CD4-positive, alpha-beta T cell treated with Interleukin-12 subunit alpha and Interleukin-12 subunit beta, for 1 hour (primary cell): ENCODE data around the gene VWA1.
A peak's percentile ranks its signal among the peaks of the same experiment; 100 is the strongest.
"Not testable (repeated sequence)": the region's sequence is repeated elsewhere in the genome, so short reads cannot be mapped to it uniquely, and the experiment has no call there.

ENCODE experiments used
- DNase-seq: peaks from one replicate; pipeline ENCODE4 v3.0.0-alpha.2; 2020

Gene VWA1

GRCh38 chr1:1459711-1460110, 24.2 kb downstream of the VWA1 start:
- not testable (repeated sequence) for DNase-seq

- no peak for DNase-seq
Measured at GRCh38 chr1:1460540-1461130, 25.1 kb downstream of the VWA1 start.

GRCh38 chr1:1461721-1462317, 26.3 kb downstream of the VWA1 start:
- DNase-seq = no peak

- DNase-seq = peak; percentile 24
Measured at GRCh38 chr1:1462318-1462966, 27.0 kb downstream of the VWA1 start.

GRCh38 chr1:1463312-1463711, 27.8 kb downstream of the VWA1 start:
- DNase-seq = no peak

GRCh38 chr1:1468196-1468985, 32.9 kb downstream of the VWA1 start:
- not testable (repeated sequence) for DNase-seq

- DNase-seq = peak; percentile 11
Measured at GRCh38 chr1:1470626-1471388, 35.3 kb downstream of the VWA1 start.

GRCh38 chr1:1471389-1472052, 36.0 kb downstream of the VWA1 start, which contains the start of gene ATAD3B:
Gene ATAD3B (plus strand): TSS chr1:1471765. CDS start chr1:1471885, 120 bp downstream.
- DNase-seq = peak; percentile 94

GRCh38 chr1:1472053-1472876, 36.8 kb downstream of the VWA1 start:
- peak; percentile 8 for DNase-seq

- not testable (repeated sequence) for DNase-seq
Measured at GRCh38 chr1:1476011-1476410, 40.5 kb downstream of the VWA1 start.

GRCh38 chr1:1477206-1477605, 41.7 kb downstream of the VWA1 start:
- DNase-seq = no peak

GRCh38 chr1:1479547-1480487, 44.3 kb downstream of the VWA1 start:
- DNase-seq = no peak

GRCh38 chr1:1480488-1480867, 45.0 kb downstream of the VWA1 start:
- DNase-seq = not testable (repeated sequence)

GRCh38 chr1:1481811-1482210, 46.3 kb downstream of the VWA1 start:
- DNase-seq = not testable (repeated sequence)

GRCh38 chr1:1482856-1483255, 47.4 kb downstream of the VWA1 start:
- DNase-seq = no peak

GRCh38 chr1:1483714-1484113, 48.2 kb downstream of the VWA1 start:
- no peak for DNase-seq

- not testable (repeated sequence) for DNase-seq
Measured at GRCh38 chr1:1484976-1485750, 49.7 kb downstream of the VWA1 start.

GRCh38 chr1:1485755-1486317, 50.3 kb downstream of the VWA1 start:
- DNase-seq = not testable (repeated sequence)

- no peak for DNase-seq
Measured at GRCh38 chr1:1487701-1488100, 52.2 kb downstream of the VWA1 start.
